Cerebellar nuclear complex (tissue), 1 donor: ENCODE data around the gene ITPR3.

Experiments
- DNase-seq, 2 experiments: peaks; one replicate each; lab custom pipeline; 2025; lab: John Stamatoyannopoulos, UW

The ITPR3 gene

DNA sequence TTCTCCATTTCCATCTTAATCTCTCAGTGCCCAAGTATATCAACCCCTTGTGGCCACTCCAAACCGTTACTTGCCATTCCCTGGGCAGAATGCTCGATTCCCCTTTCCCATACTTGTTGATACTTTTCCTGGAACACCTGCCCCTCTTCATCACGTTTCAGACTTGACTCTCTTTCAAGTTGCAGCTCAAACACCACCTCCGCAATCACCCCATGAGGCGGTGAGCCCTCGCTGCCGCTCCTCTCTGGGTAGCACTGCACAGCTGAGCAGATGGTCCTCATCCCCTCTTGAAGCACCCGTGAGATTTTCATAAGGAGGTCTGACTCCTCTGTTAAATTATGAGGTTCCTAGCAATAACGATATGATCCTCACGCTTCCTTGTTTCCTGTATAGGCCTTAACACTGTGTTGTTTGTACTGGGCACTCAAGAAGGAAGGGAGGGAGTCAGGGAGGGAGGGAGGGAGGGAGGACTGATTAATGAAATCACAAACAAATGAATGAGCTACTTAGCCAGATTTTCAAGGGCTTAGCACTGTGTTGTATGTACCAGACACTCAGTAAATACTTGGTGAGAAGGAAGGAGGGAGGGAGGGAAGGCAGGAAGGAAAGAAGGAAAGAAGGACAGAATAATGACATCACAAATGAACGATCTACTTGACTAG lies 98.3 kb downstream of the ITPR3 start:
- DNase-seq = no peak

DNA sequence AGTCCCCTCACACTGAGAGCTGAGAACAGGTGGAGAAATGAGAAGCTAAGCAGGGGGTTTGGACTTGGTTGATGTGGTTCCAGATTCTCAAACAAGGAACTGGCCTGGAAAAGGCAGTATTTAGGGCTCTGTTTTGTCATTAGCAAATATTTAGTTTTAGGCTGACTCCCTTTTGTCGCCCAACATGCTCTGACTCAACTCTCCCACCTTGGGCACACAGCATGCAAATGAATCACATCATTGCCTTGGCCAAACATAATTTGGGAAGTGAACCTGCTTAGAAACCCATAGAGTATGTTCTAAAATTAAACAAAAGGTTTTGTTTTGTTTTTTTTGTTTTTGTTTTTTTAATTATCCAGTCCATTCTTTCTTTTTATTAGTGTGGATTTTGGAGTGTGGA lies 99.9 kb downstream of the ITPR3 start:
- DNase-seq = no peak

DNA sequence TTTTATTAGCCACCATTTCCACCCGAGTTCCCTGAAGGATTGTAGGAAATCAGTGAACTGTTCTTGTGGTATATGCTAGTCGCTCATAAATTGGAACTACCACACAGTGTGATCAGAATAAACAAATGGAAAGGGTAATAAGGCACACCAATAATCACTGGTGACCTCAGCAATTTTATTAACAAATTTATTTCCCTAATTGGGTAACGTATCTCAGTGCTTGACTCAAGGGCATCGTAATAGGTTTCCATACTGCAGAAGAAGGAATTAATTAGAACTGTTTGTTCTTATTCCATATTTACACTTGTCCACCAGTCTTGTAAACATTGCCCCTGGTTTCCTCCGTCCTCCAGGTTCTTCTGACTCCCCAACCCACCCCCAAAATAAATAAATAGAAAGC lies 100.4 kb downstream of the ITPR3 start:
- DNase-seq = no peak

DNA sequence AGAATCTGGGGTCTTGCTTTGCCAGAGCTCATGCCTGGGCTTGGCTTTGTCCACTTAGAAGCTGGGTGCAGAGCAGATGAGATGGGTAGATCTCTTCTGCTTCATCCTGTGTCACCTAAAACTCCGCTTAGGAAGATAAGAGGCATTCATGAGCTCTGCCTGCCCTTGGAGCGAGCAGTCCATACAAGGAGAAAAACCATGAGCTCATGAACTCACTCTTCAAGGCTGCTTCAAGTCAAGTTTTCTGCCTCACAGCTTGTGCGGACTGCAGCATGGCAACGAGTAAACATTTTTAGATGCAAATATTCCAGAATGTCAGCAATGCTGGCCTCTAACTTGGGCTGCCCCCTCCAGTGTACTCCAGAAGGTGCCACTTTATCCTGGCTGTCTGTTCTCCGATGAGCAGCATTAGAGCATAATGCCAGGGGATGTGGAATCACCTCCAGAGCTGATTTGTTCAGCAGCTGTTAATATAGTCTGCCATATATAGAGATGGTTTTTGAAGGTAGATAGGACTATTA lies 101.0 kb downstream of the ITPR3 start:
- no peak for DNase-seq

DNA sequence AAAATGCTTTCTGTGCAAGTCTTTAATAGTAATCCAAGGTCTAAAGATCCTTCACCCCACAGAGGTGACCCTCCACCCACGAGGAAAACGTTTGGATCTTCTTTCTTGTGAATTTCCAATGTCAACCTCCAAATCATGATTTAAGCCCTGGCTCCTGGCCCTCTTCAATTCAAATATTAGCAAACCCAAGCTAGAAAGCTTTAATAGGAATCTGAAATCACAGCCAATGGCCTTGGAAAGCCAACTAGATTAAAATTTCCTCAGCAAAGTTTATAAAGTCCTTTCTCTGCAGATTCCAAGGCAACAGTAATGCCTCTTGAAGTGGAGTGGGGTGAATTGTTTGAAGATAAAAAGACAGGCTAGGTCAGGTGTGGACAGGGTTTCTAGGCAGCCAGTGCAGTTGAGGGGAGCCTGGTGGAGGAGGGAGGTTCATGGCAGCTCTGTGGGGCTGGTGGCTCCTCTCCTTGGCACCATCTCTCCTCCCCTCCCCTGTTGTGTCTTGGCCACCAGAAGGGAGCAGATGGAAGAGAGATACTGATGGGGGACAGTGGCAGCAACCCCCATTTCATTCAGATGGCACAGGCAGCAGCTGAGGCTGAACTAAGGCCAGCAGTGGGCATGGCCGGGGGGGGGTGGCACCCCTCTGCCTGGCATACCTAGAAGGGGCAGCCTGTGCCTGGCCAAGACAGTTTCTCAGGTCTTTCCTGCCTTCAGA lies 102.4 kb downstream of the ITPR3 start:
- peak; percentile 59 to 89 for DNase-seq

DNA sequence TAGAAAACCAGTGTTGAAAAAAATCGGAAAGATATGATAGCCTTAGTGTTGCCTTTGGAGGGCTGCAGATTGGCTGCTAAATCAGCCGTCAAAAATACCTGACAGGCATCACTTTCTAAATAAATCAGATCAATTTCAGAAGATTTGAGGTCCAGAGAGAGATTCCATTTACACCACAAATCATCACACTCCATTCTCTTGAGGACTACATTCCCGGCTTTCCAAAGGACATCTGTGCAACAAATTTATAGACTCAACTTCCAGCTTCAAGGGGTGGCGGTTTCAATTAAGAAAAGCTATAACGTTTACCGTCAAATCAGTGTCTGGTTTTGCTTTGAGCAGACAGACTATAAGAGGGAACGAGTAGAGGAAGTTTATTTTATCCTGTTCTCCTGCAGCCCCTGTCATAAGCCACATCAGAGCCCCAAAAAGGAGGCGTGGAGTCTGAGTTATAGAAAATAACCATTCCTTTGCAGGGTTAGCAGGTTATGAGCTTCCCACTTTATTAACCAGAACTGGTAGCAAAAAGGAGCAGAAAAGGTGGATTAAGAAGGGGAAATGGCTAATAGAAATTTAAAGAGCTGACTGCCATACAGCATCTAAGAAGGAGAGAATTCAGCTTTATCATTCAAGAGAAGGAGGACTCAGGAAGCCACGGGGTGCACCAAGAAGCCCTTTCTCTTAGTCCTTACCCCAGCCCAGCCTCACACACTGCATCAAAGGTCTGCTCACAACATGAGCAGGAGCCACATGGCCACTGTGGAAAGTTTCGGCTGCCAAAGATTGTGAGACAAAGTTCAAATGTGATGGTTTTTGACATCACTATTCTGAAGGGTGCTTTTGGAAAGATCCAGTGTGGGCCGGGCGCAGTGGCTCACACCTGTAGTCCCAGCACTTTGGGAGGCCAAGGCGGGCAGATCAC lies 103.2 kb downstream of the ITPR3 start:
- DNase-seq = no peak

DNA sequence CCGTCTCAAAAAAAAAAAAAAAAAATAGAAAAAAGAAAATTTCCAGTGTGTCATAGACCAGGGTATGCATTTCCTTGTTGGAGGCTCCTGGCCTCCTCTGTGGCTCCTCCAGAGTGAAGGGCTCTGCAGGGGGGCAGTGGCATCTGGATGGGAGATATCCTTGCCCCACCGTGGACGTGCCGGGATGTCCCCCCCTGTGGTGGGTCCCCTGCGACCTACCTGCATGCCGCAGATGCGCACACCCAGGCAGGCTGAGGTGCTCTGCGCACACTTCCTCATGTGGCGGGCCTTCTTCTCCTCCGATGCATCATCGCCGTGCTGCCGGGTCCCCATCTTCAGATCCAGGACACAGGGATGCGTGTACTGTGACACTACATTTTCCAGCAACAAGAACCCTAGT lies 104.1 kb downstream of the ITPR3 start:
- no peak for DNase-seq

DNA sequence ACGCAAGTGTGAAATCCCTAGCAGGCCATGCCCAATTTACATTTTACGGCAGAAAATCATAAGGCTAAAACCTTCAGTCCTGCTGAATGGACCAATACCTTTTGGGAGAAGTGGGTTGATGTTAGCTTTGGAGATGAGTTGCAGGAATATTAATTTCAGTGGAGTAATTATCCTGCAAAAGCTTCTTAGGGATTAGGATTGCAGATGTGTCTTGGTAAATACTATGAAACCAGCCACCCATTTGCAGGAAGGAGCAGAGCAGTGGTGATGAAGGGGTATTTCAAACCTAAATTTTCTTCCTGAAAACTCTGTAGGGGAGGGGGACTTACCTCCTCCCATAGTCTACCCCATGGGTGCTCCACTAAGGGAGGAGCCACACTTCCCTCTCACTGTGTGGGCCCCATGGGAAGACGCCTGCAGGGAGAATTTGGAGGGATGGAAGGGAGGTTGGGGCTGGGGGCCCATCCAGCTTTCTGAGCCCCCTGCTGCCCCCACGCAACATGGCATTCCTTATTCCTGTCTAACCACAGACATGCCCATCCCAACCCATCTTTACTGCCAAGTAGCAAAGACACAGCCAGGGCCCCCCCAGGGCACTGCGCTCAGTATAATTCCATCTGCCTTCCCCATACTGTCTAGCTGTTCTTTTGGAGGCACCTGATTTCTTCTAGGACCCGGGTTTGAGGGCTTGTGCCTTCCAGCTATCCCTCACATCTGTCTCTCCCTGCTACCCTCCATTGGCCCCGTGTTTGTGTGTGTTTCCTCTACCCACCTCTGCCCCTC lies 105.0 kb downstream of the ITPR3 start:
- no peak for DNase-seq

DNA sequence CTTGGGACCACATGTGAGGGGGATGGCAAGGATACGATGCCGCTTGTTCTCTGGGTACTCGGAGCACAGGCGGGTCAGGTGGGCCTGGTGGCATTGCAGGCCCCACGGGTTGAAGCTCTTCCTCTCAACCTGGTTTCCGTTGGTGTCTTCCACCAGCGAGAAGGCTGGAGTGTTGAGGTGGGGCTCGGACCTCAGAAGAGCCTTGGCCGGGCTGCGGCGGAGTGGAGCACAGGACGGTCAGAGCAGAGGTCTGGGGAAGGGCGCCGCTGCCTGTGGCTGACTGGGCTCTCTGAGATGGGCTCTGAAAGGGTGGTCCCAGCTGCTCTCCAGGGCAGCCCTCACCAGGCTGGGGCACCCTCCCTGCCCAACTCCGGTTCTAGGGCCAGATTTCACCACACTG lies 105.6 kb downstream of the ITPR3 start:
- DNase-seq = no peak

DNA sequence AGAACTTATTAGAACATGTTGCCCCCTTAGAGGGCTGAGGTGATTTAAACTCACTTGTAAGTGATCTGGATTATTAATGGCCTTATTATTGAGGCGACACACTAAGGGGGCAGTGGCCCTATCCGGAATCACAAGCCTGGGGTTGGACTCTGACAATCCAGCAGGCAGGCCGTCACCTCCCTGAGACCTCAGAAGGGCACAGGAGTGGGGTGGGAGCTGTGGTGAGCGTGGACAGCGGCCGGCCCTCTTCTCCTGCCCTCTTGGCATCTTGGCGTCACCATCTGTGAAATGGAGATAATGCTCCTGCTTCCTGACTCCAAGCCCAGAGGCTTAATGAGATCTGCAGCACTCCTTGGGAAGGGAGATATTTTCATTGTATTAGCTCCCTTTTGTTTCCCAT lies 106.0 kb downstream of the ITPR3 start:
- no peak for DNase-seq

DNA sequence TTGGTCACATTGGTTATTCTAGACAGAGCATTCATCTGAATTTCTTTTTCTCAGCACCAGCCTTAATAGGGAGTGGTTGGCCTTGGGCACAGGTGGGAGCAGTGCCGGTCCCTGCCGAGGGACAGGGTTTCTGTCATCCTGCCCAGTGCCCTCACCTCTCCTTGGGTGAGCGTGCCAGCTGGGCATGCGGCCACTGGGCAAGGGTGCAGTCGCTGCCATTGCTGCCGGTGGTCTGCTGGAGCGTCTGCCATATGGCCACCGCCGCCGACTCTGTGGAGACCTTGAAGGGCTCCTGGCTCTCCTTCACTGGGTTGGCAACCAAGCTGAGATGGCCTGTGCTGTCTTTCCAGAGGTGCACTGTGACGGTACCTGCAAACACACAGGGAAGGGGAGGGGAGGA lies 106.8 kb downstream of the ITPR3 start:
- peak; percentile 80 to 89 for DNase-seq

DNA sequence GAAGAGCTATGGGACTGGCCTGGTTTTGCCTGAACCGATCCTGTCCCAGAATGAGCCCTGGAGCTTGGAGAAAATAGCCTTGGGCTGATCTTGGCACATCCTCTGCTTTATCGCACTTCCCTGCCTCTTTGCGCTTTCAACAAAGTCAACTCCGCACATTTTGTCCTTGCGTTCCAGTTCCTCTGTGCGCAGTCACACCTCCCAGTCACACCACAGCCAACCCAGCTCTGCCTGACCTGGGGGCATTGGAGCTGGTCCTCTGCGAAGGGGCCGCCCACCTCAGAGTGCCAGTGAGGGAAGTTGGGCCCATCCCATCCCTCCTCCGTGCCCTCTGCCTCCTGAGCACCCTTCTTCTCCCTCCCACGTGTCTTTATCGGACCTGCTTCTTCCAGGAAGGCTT lies 107.3 kb downstream of the ITPR3 start:
- no peak for DNase-seq

DNA sequence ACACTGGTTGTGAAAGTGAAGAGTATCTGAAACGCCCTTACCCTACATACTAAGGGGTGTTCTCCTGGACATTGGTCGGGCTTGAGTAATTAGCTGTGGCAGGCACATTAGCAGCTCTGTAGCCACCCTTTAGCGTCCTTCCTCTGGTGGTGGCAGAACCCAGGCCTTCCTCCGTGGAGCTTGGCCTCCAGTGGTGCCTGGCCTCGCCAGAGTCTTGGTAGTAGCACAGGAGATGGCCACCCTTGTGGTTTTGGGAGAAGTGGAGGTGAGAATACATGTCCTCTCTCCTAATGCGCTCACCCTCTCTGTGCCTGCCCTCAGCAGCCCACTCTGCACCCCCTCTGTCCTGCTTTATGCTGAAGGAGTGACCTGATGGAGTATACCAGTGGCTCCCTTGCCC lies 107.9 kb downstream of the ITPR3 start:
- DNase-seq = no peak

DNA sequence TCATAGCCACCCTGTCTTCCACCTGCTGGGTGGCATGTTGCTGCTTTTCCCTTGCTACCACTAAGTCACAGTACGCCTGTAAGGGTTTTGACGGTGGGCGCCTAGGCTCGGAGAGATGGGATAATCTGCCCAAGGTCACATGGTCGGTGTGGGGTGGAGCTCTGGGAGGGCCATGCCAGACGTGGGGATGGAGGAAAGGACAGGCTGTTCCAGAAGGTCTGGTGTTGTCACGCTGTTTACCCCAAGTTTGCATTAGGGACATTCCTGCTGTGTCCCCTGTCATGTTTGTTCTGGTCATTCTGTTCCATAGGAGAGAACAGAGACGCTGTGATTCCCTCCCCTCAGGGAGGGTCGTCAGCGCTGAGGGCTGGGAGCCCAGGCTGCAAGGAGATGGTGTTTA lies 109.5 kb downstream of the ITPR3 start:
- no peak for DNase-seq

DNA sequence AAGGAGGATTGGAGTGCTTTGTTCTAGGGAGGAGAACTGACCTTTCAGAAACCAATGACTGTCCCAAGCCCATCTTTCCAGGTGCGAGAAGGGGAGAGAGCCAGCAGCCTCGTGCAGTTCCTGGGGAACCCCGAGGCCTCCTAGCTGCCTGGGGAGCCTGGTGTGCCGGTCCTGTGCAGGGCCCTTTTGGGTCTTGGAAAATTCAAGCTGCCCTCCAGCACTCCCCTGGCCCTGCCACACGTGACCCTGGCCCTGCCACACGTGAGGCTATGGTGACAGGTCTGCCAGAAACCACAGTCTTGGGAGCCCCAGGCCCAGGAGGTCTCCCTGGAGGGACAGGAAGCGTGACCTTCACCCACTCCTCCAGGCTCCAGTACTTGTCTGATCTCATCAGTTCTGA lies 109.9 kb downstream of the ITPR3 start:
- no peak for DNase-seq

DNA sequence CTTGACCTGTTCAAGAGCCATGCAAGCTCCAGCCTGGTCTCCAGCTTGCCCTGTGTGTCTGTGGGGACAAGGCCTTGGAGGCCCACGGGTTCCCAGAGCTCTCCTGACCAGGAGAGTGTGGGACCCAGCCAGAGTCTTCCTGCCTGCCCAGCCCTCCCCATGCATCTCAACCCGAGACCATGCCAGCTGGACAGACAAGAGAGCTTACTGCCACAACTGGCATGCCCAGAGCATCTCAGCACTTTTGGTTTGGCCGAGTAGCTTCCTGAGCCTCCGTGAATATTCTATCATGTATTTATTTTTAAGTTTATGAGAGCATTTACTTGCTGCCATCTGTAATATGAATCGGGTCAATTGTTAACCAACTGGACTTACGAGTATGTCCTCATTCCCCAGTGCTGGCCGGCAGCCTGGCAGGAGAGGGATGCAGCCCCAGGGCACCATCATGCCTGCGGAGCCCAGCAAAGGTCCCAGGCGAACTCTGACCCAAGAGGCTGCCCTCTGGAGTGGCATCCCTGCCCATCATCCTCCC lies 110.7 kb downstream of the ITPR3 start:
- DNase-seq = no peak

DNA sequence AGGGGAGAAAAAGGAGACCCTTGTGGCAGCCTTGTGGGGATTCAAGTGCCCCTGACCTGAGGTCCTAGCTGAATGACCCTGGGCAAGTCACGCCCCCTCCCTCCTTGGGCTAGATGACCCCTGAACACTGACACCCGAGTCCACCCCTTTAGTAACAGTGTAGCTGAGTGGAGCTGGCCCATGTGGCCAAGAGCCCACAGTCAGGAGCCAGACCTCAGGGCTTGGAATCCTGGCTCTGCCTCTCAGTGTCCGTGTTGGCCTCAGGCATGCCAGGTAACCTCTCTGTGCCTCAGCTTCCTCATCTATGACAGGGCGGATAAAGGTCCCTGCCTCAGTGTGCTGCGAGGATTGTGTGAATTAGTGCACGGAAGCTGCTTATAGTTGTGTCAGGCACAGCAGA lies 111.3 kb downstream of the ITPR3 start:
- no peak for DNase-seq

DNA sequence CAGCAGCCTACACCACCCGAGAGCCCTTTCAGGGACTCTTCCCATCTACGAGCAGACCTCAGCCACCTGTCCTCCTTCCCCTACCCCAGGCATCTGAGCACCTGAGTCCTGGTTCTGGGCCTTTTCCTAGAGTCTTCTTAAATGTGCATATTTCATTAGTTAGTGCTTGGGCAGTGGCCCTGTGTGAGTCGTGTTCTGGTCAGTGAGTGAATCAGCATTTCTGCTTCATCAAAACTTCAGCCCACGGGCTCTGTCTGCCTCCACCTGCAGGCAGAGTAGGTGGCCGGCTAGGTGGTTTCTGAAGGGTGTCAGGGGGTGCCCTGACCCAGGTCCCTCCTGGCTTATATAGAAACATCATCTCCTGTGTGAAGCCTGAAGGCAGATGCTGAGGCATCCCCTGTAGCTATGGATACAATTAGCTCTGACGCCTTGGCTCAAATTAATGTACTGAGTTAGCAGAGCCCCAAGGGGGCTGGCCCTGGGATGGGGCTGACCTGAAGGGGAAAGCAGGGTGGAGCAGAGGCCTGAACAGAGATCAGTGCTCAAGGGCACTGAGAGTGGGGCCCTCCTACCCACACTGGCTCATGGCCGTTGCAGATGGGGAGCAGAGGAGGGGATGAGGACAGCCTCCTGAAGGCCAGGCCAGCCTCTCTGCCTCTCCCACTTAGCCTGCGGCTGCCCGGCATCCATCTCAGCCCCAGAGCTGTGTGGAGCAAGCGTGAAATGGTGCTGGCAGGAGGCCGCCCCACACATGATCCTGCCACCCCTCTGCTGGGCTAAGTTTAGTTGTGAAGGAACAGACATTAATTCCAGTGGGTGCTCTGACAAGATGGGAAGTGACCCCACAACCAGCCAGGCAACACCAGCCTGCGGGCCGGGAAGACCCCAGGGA lies 111.9 kb downstream of the ITPR3 start:
- DNase-seq = no peak

DNA sequence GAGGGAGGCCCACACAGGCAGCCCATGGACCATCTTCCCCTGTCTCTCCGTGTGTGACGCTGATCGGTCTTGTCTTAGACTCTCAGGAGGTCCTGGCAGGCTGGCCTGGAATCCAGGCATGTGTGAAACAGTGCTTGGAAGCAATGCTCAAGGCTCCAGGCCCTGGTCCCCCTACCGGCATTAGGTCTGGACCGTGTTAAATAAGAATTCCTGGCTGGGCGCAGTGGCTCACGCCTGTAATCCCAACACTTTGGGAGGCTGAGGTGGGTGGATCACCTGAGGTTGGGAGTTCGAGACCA lies 112.5 kb downstream of the ITPR3 start:
- DNase-seq = no peak

DNA sequence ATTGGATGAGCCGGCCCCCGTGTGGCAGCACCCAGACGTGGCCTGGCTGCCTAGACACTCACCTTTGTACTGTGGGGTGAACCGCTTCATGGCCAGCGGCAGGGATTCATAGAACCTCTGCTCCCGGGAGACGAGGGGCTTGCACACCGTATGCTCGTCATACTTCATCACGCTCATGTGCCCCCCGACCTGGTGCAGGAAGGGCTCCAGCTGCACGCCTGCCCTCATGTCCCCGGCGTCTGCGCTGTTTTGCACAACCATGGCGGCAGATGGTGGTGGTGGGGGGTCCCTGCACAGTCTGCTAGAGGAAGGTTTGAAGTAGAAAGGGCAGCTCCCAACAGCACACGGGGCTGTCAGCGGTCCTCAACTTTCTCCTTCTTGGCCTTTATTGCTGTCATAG lies 114.1 kb downstream of the ITPR3 start:
- DNase-seq = no peak
